ENCODE measurements around the gene OR2T33.
"Not testable (repeated sequence)": the region's sequence is repeated elsewhere in the genome, so short reads cannot be mapped to it uniquely, and the experiment has no call there.

The OR2T33 gene

GRCh38 chr1:248277876-248278275, at the start of gene OR2T33:
TSS of gene OR2T33 (minus strand) at chr1:248277976. CDS start at chr1:248273814, 4,162 bp downstream.
- no peak for DNase-seq (ENCODE audit: insufficient read length, low spot score)

GRCh38 chr1:248324468-248324867, 46.7 kb upstream of the OR2T33 start, which contains the start of gene OR2M7:
TSS of gene OR2M7 (minus strand) at chr1:248324568. CDS start at chr1:248324568, 0 bp downstream.
- no peak for DNase-seq (ENCODE audit: insufficient read length, low spot score)
- FAIRE-seq = no peak

More at GRCh38 chr1:248277876-248278275, at the start of gene OR2T33:
- no peak for FAIRE-seq

- no peak for DNase-seq (ENCODE audit: insufficient read length, low spot score)
- no peak for FAIRE-seq
Observed at GRCh38 chr1:248316796-248317195, 39.0 kb upstream of the OR2T33 start.

GRCh38 chr1:248306740-248307139, 29.0 kb upstream of the OR2T33 start:
- DNase-seq (ENCODE audit: insufficient read length, low spot score); FAIRE-seq: not testable (repeated sequence)

- no peak for FAIRE-seq
- no peak for DNase-seq (ENCODE audit: insufficient read length, low spot score)
Observed at GRCh38 chr1:248306103-248306502, 28.3 kb upstream of the OR2T33 start.

GRCh38 chr1:248305672-248306071, 27.9 kb upstream of the OR2T33 start:
- not testable (repeated sequence) for FAIRE-seq; DNase-seq (ENCODE audit: insufficient read length, low spot score)

- no peak for FAIRE-seq
Observed at GRCh38 chr1:248303324-248303723, 25.5 kb upstream of the OR2T33 start, which contains the start of gene OR2T12. TSS of gene OR2T12 (minus strand) at chr1:248303424. CDS start at chr1:248295578, 7,846 bp downstream.

GRCh38 chr1:248288391-248288790, 10.6 kb upstream of the OR2T33 start:
- no peak for DNase-seq (ENCODE audit: insufficient read length, low spot score)
- no peak for FAIRE-seq

More at GRCh38 chr1:248303324-248303723, 25.5 kb upstream of the OR2T33 start, which contains the start of gene OR2T12:
- DNase-seq (ENCODE audit: insufficient read length, low spot score) = no peak

GRCh38 chr1:248273225-248273624, 4.6 kb downstream of the OR2T33 start:
- not testable (repeated sequence) for FAIRE-seq; DNase-seq (ENCODE audit: insufficient read length, low spot score)

GRCh38 chr1:248268178-248268577, 9.6 kb downstream of the OR2T33 start:
- FAIRE-seq (no peak), DNase-seq (ENCODE audit: insufficient read length, low spot score) (no peak)

GRCh38 chr1:248259309-248259708, 18.5 kb downstream of the OR2T33 start:
- FAIRE-seq; DNase-seq (ENCODE audit: insufficient read length, low spot score): not testable (repeated sequence)

- FAIRE-seq (peak; percentile 95), DNase-seq (ENCODE audit: insufficient read length, low spot score) (peak; percentile 39)
Observed at GRCh38 chr1:248243204-248243603, 34.6 kb downstream of the OR2T33 start.

GRCh38 chr1:248239478-248239877, 38.3 kb downstream of the OR2T33 start:
- no peak for FAIRE-seq
- DNase-seq (ENCODE audit: insufficient read length, low spot score) = no peak

GRCh38 chr1:248231117-248231516, 46.7 kb downstream of the OR2T33 start, which contains the start of gene OR2M4:
TSS of gene OR2M4 (plus strand) at chr1:248231417. CDS start at chr1:248238929, 7,512 bp downstream.
- FAIRE-seq (no peak), DNase-seq (ENCODE audit: insufficient read length, low spot score) (no peak)

- no peak for FAIRE-seq
- DNase-seq (ENCODE audit: insufficient read length, low spot score) = no peak
Observed at GRCh38 chr1:248229360-248229908, 48.3 kb downstream of the OR2T33 start.

- DNase-seq (ENCODE audit: insufficient read length, low spot score) = no peak
- FAIRE-seq = no peak
Observed at GRCh38 chr1:248225537-248225936, 52.2 kb downstream of the OR2T33 start.

Measured in GM19239 (cell line).